Mammary epithelial cell (primary cell): Measurements from ENCODE around the gene QRICH1.

Experiments
- CTCF ChIP-seq, 2 donors: IDR thresholded peaks in 1 of 2; conservative IDR thresholded peaks in 1 of 2; 2 replicates each; pipeline ENCODE4 v1.5.1; 2011 to 2012; ENCODE audit warnings: inconsistent platforms in 2 of 2, low read length in 2 of 2, mild to moderate bottlenecking in 2 of 2, control low read depth in 1 of 2, low read depth in 1 of 2; ENCODE audit not compliant: insufficient read depth in 1 of 2; ENCODE audit errors: extremely low read depth in 1 of 2
- EZH2 ChIP-seq: IDR thresholded peaks from 2 replicates; pipeline ENCODE4 v1.6.1; 2012; ENCODE audit warnings: low read length, inconsistent platforms, borderline replicate concordance

GRCh38 chr3:49081429-49081828 lies 12.4 kb downstream of the QRICH1 start:
- TF ChIP-seq CTCF (conservative IDR thresholded peaks at IDR 0.05 in 1 of 2, IDR thresholded peaks at IDR 0.05 in 1 of 2; ENCODE audit: extremely low read depth in 1 of 2, insufficient read depth in 1 of 2, low read depth in 1 of 2, low read length in 2 of 2) (no peak), EZH2 (no peak)
